Activated T-cell treated with anti-CD3 and anti-CD28 coated beads, Interleukin-2, amount 50 U/mL, for 72 hours (primary cell): ENCODE data around the gene SEC14L2. TPM values are rescaled to one million over a fixed set of nuclear protein-coding genes. Genes with fewer than 3 reads are reported as not detected.

Experiments used
- ATAC-seq, 2 donors: fragments of 150-1000 bp; cut with Tn5 transposase; replicated peaks in 1 of 2; 2 replicates each; pipeline ENCODE4 v1.10.0; 2021; ENCODE audit warnings: moderate library complexity in 2 of 2, mild to moderate bottlenecking in 1 of 2
- DNase-seq, 2 donors: peaks; one replicate each; pipeline ENCODE4 v3.0.0; 2021 to 2022; ENCODE audit warnings: mixed read lengths in 1 of 2
- H3K27ac Mint-ChIP-seq: one replicate; pipeline ENCODE4 v1.8.0; 2022; ENCODE audit warnings: mild to moderate bottlenecking, moderate library complexity, mixed read lengths
- H3K27me3 Mint-ChIP-seq: one replicate; pipeline ENCODE4 v1.8.0; 2022; ENCODE audit warnings: low read depth, mixed read lengths
- H3K36me3 Mint-ChIP-seq, 2 donors: one replicate each; pipeline ENCODE4 v1.8.0; 2022; ENCODE audit warnings: mixed read lengths in 2 of 2, mild to moderate bottlenecking in 1 of 2; ENCODE audit not compliant: insufficient read depth in 2 of 2
- H3K4me1 Mint-ChIP-seq: one replicate; pipeline ENCODE4 v1.8.0; 2022; ENCODE audit warnings: low read depth, mixed read lengths
- H3K4me3 Mint-ChIP-seq, 2 donors: one replicate each; pipeline ENCODE4 v1.8.0; 2022; ENCODE audit warnings: mild to moderate bottlenecking in 2 of 2, mixed read lengths in 2 of 2, moderate library complexity in 2 of 2
- H3K9me3 Mint-ChIP-seq, 2 donors: one replicate each; pipeline ENCODE4 v1.8.0; 2022; ENCODE audit warnings: mixed read lengths in 2 of 2
- total RNA-seq, 2 donors: library from RNA; stranded (reverse); gene quantifications; one replicate each; pipeline ENCODE4 v1.2.3, GENCODE V29; 2022

The SEC14L2 gene
- total RNA-seq, 2 donors from 2014 or later = 15.3 to 19.0 TPM

GRCh38 chr22:30385942-30386341 is 10.9 kb upstream of the SEC14L2 start:
- Mint-ChIP-seq H3K27me3 (no peaks in the 10 kb centered on the region), H3K4me3 (peak overlapping the region in 1 of 2 donors; percentile 86), H3K27ac (no peak overlapping the region), H3K4me1 (peaks cover 19% of the 10 kb centered on the region), H3K36me3 (no peaks in the 10 kb centered on the region), H3K9me3 (no peaks in the 10 kb centered on the region)
- ATAC-seq (no peak), DNase-seq (no peak)

DNA sequence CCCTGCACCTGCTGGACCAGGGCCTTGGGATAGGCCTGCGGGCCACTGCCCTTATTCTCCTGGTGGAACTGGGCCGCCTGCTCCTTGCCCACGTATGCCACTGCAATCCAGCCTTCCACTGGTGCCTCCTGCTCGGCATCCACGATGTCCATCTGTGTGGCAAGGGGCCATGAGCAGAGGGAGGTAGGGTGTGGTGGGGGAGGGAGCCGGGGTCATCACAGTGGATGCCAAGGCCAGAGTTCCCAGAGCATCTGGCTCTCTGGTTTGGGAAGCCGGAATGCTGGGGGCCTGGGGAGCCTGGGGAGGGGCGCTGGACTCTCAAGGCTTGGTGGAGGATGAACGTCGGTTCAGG is 10.2 kb upstream of the SEC14L2 start:
- Mint-ChIP-seq H3K4me1 (peaks cover 19% of the 10 kb centered on the region), H3K4me3 (peak overlapping the region; percentile 56 to 86), H3K36me3 (no peaks in the 10 kb centered on the region), H3K27ac (no peak overlapping the region), H3K9me3 (no peaks in the 10 kb centered on the region), H3K27me3 (no peaks in the 10 kb centered on the region)
- no peak for DNase-seq
- no peak for ATAC-seq

- Mint-ChIP-seq H3K27me3 (no peaks in the 10 kb centered on the region), H3K4me3 (peak within 1 kb of the TSS; percentile 70 to 86), H3K4me1 (peaks cover 23% of the 10 kb centered on the region), H3K36me3 (no peaks in the 10 kb centered on the region), H3K9me3 (no peaks in the 10 kb centered on the region), H3K27ac (no peak within 1 kb of the TSS)
- ATAC-seq = peak; percentile 82
- peak; percentile 83 to 94 for DNase-seq
These were observed 9.6 kb upstream of the SEC14L2 start, which contains the start of gene RNF215 for GRCh38 chr22:30386960-30387827. RNF215 (minus strand) TSS chr22:30387411; CDS start chr22:30387313, 98 bp downstream.

DNA sequence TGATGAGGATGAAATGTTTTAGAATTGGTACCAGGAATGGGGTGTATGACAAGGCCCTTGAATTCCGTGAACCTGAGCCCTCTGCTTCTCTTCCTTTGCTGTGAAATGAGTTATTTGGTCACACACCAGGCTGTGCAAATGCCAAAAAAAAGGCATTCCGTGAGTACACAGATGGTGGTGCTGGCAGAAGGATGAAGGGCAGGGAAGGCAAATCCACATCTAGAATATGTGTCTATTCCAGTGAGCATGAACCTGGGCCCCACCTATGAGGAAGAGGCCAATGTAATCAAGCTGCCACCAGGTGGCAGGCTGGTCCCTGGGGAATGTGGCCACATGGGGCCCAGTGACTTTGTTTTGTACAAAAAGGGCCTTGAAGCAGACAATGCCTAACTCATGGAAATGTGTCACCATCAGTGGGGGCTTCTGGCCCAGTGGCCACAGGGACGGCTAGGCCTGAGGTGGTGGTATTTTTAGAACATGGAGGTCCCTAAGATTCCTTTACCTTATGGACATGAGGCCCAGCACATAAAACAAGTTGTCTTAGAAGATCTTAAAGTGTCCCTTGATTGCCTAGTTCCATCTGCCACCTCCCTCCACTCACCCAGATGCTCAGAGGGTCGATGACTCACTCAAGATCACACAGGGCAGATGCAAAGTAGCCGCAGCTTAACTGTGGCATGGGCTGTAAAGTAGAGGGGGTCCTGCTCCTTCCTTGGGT is 5.7 kb upstream of the SEC14L2 start:
- Mint-ChIP-seq H3K36me3 (no peaks in the 10 kb centered on the region), H3K4me3 (peak overlapping the region; percentile 3 to 29), H3K27me3 (no peaks in the 10 kb centered on the region), H3K4me1 (peaks cover 47% of the 10 kb centered on the region), H3K9me3 (no peaks in the 10 kb centered on the region), H3K27ac (peak overlapping the region; percentile 76)
- DNase-seq = peak; percentile 80 to 84
- peak; percentile 61 to 62 for ATAC-seq

- H3K27ac Mint-ChIP-seq = no peak overlapping the region
- no peaks in the 10 kb centered on the region for H3K36me3 Mint-ChIP-seq
- H3K27me3 Mint-ChIP-seq = no peaks in the 10 kb centered on the region
- ATAC-seq (no peak), DNase-seq (peak in 1 of 2 donors; percentile 16)
- no peaks in the 10 kb centered on the region for H3K9me3 Mint-ChIP-seq
- H3K4me1 Mint-ChIP-seq = peaks cover 46% of the 10 kb centered on the region
- no peak overlapping the region for H3K4me3 Mint-ChIP-seq
These were observed 4.0 kb upstream of the SEC14L2 start for GRCh38 chr22:30392661-30393321.

GRCh38 chr22:30393322-30393680 is 3.5 kb upstream of the SEC14L2 start:
- Mint-ChIP-seq H3K27ac (peak overlapping the region; percentile 58), H3K9me3 (no peaks in the 10 kb centered on the region), H3K27me3 (no peaks in the 10 kb centered on the region), H3K36me3 (no peaks in the 10 kb centered on the region), H3K4me3 (no peak overlapping the region), H3K4me1 (peaks cover 51% of the 10 kb centered on the region)
- no peak for ATAC-seq
- DNase-seq = no peak

DNA sequence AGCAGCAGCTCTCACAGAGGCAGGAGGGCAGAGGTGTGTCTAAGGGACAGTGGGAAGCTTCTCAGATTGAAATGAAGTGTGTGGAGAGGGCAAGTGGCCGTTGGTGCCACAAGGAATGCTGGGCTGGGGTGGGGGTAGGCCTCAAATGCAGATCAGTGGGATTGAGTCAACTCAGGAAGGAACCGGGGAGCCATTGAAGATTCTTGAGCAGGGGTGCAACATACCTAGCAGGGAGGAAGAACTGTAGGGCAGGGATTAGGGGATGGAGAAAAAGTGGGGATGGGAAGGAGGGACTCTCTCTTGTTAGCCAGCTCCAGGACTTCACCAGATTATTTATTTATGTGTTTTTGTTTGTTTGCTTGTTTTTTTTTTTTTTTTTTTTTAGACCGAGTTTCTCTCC is 2.9 kb upstream of the SEC14L2 start:
- no peaks in the 10 kb centered on the region for H3K36me3 Mint-ChIP-seq
- no peak overlapping the region for H3K27ac Mint-ChIP-seq
- ATAC-seq (no peak), DNase-seq (no peak)
- no peaks in the 10 kb centered on the region for H3K9me3 Mint-ChIP-seq
- H3K4me3 Mint-ChIP-seq = no peak overlapping the region
- peaks cover 57% of the 10 kb centered on the region for H3K4me1 Mint-ChIP-seq
- H3K27me3 Mint-ChIP-seq = no peaks in the 10 kb centered on the region

DNA sequence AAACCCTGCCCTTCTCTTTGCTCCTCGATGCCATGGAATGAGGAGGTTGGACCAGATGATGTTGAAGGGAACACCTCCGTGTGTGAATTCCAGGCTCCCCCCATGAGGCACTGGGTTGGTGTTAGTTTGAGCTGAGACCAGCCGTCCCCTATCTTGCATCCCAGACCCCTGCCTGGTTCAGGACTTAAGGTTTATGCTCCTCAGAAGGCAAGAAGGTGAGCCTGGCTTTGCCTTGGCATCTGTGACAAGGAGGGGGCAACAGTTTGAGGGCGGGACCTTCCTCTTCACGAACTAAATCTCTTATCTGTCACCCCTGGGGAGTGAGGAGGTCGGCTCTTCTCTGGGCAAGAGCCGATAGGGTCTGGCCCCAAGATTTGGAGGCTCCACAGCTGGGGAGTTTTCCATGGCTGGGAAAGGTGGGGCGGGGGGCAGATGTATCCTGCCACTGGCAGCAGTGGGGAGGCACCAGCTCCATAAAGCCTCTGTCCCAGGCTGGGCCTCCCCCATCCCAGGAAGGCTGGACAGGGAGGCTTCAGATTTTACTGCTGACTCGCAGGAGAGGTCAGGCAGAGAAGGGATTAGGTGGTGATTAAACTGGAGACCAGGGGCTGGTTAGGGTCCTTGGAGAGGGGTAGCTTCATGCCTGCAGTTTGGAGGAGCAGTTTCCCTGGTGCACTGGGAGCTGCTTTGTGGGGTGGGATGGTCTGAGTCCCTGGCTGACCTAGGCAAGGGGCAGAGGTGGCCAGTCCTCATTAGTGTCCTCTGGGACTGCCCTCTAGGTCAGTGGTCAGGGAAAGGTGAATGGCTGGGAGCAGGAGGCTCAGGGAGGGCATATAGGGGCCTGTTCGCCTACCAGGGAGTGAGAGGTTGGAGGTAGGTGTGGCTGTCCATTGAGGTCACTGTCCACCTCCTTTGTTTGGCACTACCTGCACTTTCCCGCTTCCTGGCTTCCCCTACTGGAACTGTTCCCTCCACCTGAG is 1.1 kb downstream of the SEC14L2 start:
- H3K4me3 Mint-ChIP-seq = peak overlapping the region; percentile 86 to 90
- DNase-seq (no peak), ATAC-seq (peak in 1 of 2 donors; percentile 5)
- H3K27me3 Mint-ChIP-seq = no peaks in the 10 kb centered on the region
- H3K4me1 Mint-ChIP-seq = peaks cover 42% of the 10 kb centered on the region
- H3K9me3 Mint-ChIP-seq = no peaks in the 10 kb centered on the region
- H3K27ac Mint-ChIP-seq = no peak overlapping the region
- H3K36me3 Mint-ChIP-seq = no peaks in the 10 kb centered on the region

DNA sequence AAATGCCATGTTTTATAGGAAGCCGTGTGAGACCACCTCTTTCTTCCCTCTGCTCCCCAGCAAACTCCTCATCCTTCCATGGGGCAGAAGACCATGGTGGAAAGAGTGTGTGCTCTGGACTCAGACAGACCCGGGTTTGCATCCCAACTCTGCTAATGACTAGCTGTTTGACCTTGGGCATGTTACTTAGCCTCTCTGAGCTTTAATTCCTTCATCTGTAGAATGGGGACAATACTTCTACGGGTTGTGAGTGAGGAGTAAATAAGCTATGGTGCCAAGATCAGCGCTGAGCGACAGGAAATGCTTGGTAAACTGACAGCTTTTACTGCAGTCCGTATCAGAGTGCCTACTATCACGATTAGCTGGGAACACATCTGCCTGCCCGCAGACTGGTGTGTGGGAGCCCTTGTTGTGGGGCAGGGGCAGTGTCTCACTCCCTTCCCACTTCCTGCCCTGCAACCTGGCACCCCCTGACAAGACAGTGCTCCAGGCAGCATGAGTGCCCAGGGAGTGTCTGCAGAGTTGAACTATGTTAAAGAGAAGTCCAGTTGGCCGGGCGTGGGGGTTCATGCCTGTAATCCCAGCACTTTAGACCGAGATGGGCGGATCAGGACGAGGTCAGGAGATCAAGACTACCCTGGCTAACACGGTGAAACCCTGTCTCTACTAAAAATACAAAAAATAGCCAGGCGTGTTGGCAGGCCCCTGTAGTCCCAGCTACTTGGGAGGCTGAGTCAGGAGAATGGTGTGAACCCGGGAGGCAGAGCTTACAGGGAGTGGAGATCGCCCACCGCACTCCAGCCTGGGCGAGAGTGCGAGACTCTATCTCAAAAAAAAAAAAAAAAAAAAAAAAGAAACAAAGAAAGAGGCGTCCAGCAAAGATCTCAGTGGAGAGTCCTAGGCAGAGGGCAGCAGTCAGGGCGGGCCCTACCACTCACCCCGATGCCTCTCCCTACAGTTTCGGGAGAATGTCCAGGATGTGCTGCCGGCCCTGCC is 2.2 kb downstream of the SEC14L2 start:
- no peak for DNase-seq
- Mint-ChIP-seq H3K4me3 (peak overlapping the region; percentile 86 to 90), H3K9me3 (no peaks in the 10 kb centered on the region), H3K27ac (no peak overlapping the region), H3K27me3 (no peaks in the 10 kb centered on the region), H3K36me3 (peaks cover 0 to under 1% of the 10 kb centered on the region in 2 donors), H3K4me1 (peaks cover 32% of the 10 kb centered on the region)
- peak in 1 of 2 donors; percentile 21 for ATAC-seq

- H3K4me3 Mint-ChIP-seq = no peak overlapping the region
- DNase-seq (no peak), ATAC-seq (no peak)
- H3K36me3 Mint-ChIP-seq = peaks cover 0 to 3% of the 10 kb centered on the region in 2 donors
- H3K27ac Mint-ChIP-seq = no peak overlapping the region
- H3K4me1 Mint-ChIP-seq = peaks cover 32% of the 10 kb centered on the region
- no peaks in the 10 kb centered on the region for H3K9me3 Mint-ChIP-seq
- no peaks in the 10 kb centered on the region for H3K27me3 Mint-ChIP-seq
These were observed 2.9 kb downstream of the SEC14L2 start for GRCh38 chr22:30399718-30400117.

DNA sequence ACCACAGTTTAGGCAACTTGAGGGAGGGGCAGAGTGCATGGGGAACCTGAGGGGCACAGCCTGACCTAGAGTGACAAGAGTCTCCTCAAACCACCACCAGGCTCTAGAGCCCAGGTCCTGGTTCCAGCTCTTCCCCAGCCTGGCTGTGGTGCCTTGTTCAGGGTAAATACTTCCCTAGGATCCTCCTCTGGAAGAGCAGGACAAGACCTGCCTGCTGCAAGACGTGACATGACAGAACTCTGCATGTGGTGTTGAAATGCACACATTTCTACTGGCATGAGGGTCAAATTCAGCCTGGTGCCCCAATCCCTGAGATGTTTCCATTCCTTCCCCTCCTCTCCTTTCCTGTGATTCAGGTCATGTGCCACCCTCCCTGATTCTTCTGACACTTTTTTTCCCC is 3.3 kb downstream of the SEC14L2 start:
- DNase-seq (no peak), ATAC-seq (no peak)
- Mint-ChIP-seq H3K4me1 (peaks cover 32% of the 10 kb centered on the region), H3K27ac (no peak overlapping the region), H3K4me3 (no peak overlapping the region), H3K27me3 (no peaks in the 10 kb centered on the region), H3K9me3 (no peaks in the 10 kb centered on the region), H3K36me3 (peaks cover 0 to 3% of the 10 kb centered on the region in 2 donors)
